ENCODE measurements around the gene DLGAP1. TPM values are rescaled to one million over a fixed set of nuclear protein-coding genes. Genes with fewer than 3 reads are reported as not detected.

Gene DLGAP1
- total RNA-seq, 2 experiments from 2014 or later, result 0.31 to 0.36 TPM

- no peaks in the 10 kb centered on the region for H3K36me3 ChIP-seq (ENCODE audit: insufficient read depth, low read length)
- intact Hi-C loops (cut with DNase I, micrococcal nuclease), result no loop called here
- Mint-ChIP-seq H3K27me3 (peaks cover 55% of the 10 kb centered on the region), H3K9me3 (no peaks in the 10 kb centered on the region), H3K4me1 (ENCODE audit: low read depth) (peaks cover 15% of the 10 kb centered on the region), H3K4me3 (no peak overlapping the region), H3K27ac (no peak overlapping the region), H3K36me3 (ENCODE audit: low read depth) (no peaks in the 10 kb centered on the region)
- peaks cover 22 to 25% of the 10 kb centered on the region in 2 experiments for H3K27me3 ChIP-seq (ENCODE audit: control insufficient read depth in 1 of 2, insufficient read depth in 2 of 2, low read length in 2 of 2)
- no peak overlapping the region for H3K27ac ChIP-seq (ENCODE audit: low read depth in 1 of 2, low read length in 2 of 2)
- ChIA-PET POLR2A (interaction anchor here (1.1 kb wide), 1 partner anchor 9 kb away, joined by 3 read pairs; no protein-coding TSS in a partner anchor), CTCF (no interaction called here)
- DNase-seq (peak in 3 of 14 experiments; percentile 20 to 32 (median 28)), ATAC-seq (ENCODE audit: poor library complexity) (peak; percentile 37)
- TF ChIP-seq CTCF (IDR thresholded peaks at IDR 0.05), result no peak
- no peak overlapping the region for H3K4me3 ChIP-seq (ENCODE audit: low read length)
- peaks cover 6% of the 10 kb centered on the region for H3K4me1 ChIP-seq (ENCODE audit: insufficient read depth, low read length)
- no peaks in the 10 kb centered on the region for H3K9me3 ChIP-seq (ENCODE audit: control insufficient read depth in 1 of 2, insufficient read depth in 1 of 2, low read length in 2 of 2)
These were observed 959.2 kb downstream of the DLGAP1 start for GRCh38 chr18:3495691-3496430.

- ATAC-seq (ENCODE audit: poor library complexity) (no peak), DNase-seq (no peak)
- POLR2A ChIA-PET, result interaction anchor here (1.7 kb wide), 1 partner anchor 99 kb away, joined by 6 read pairs; no protein-coding TSS in a partner anchor
- no peak overlapping the region for H3K27ac ChIP-seq (ENCODE audit: low read depth in 1 of 2, low read length in 2 of 2)
- Mint-ChIP-seq H3K4me3 (no peak overlapping the region), H3K4me1 (ENCODE audit: low read depth) (peaks cover 9% of the 10 kb centered on the region), H3K36me3 (ENCODE audit: low read depth) (no peaks in the 10 kb centered on the region), H3K27ac (no peak overlapping the region), H3K27me3 (peaks cover 42% of the 10 kb centered on the region), H3K9me3 (no peaks in the 10 kb centered on the region)
- H3K4me3 ChIP-seq (ENCODE audit: low read length), result no peak overlapping the region
- H3K27me3 ChIP-seq (ENCODE audit: control insufficient read depth in 1 of 2, insufficient read depth in 2 of 2, low read length in 2 of 2), result peaks cover 12 to 13% of the 10 kb centered on the region in 2 experiments
- peaks cover 3% of the 10 kb centered on the region for H3K4me1 ChIP-seq (ENCODE audit: insufficient read depth, low read length)
- TF ChIP-seq CTCF (IDR thresholded peaks at IDR 0.05), result no peak
- CTCF ChIA-PET, result no interaction called here
- H3K36me3 ChIP-seq (ENCODE audit: insufficient read depth, low read length), result no peaks in the 10 kb centered on the region
- H3K9me3 ChIP-seq (ENCODE audit: control insufficient read depth in 1 of 2, insufficient read depth in 1 of 2, low read length in 2 of 2), result no peaks in the 10 kb centered on the region
- intact Hi-C loops (cut with DNase I, micrococcal nuclease), result no loop called here
These were observed 960.5 kb downstream of the DLGAP1 start for GRCh38 chr18:3494569-3494968.

- Mint-ChIP-seq H3K36me3 (ENCODE audit: low read depth) (no peaks in the 10 kb centered on the region), H3K27me3 (peaks cover 38% of the 10 kb centered on the region), H3K4me3 (no peak overlapping the region), H3K27ac (no peak overlapping the region), H3K9me3 (no peaks in the 10 kb centered on the region), H3K4me1 (ENCODE audit: low read depth) (peaks cover 6% of the 10 kb centered on the region)
- POLR2A ChIA-PET, result interaction anchor here (1.7 kb wide), 1 partner anchor 100 kb away, joined by 6 read pairs; no protein-coding TSS in a partner anchor
- intact Hi-C loops (cut with DNase I, micrococcal nuclease), result no loop called here
- Histone ChIP-seq H3K27ac (ENCODE audit: low read depth in 1 of 2, low read length in 2 of 2) (no peak overlapping the region), H3K27me3 (ENCODE audit: control insufficient read depth in 1 of 2, insufficient read depth in 2 of 2, low read length in 2 of 2) (peaks cover 9% of the 10 kb centered on the region in 2 experiments), H3K9me3 (ENCODE audit: control insufficient read depth in 1 of 2, insufficient read depth in 1 of 2, low read length in 2 of 2) (no peaks in the 10 kb centered on the region), H3K4me3 (ENCODE audit: low read length) (no peak overlapping the region), H3K4me1 (ENCODE audit: insufficient read depth, low read length) (no peaks in the 10 kb centered on the region), H3K36me3 (ENCODE audit: insufficient read depth, low read length) (no peaks in the 10 kb centered on the region)
- CTCF ChIA-PET, result no interaction called here
- no peak for ATAC-seq (ENCODE audit: poor library complexity)
- TF ChIP-seq CTCF (IDR thresholded peaks at IDR 0.05), result no peak
- no peak for DNase-seq
These were observed 960.9 kb downstream of the DLGAP1 start for GRCh38 chr18:3494245-3494526.

All from CD4-positive, alpha-beta T cell (primary cell).